Measurements from ENCODE around the gene ADAMTS2. TPM values are rescaled to one million over a fixed set of nuclear protein-coding genes. Genes with fewer than 3 reads are reported as not detected.

The ADAMTS2 gene
- total and polyA plus RNA-seq, 2 of the 8 experiments (the other 6 are each of a cell fraction or from before 2014, with no cell fraction given): 6.6 to 7.3 TPM

- H2BK15ac ChIP-seq (ENCODE audit: low read length): no peak overlapping the region
- no peak overlapping the region for H2AK5ac ChIP-seq (ENCODE audit: low read depth, low read length)
- no peaks in the 10 kb centered on the region for H3K79me2 ChIP-seq (ENCODE audit: control insufficient read depth in 1 of 2, insufficient read depth in 2 of 2, low read length in 2 of 2)
- no peaks in the 10 kb centered on the region for H3K36me3 ChIP-seq (ENCODE audit: control insufficient read depth in 2 of 4, insufficient read depth in 4 of 4, low read length in 3 of 4)
- H3K23ac ChIP-seq (ENCODE audit: insufficient read length): no peak overlapping the region
- no peaks in the 10 kb centered on the region for H4K20me1 ChIP-seq (replicated peaks in 1 of 2; ENCODE audit: control insufficient read depth in 1 of 2, insufficient read depth in 2 of 2, low read length in 2 of 2)
- no peak overlapping the region for H2BK120ac ChIP-seq (replicated peaks; ENCODE audit: low read depth, low read length)
- no peak overlapping the region for H3K14ac ChIP-seq (ENCODE audit: insufficient read length)
- H4K5ac ChIP-seq (ENCODE audit: insufficient read length, low read depth, low read length): no peak overlapping the region
- no peak overlapping the region for H3K4me3 ChIP-seq (ENCODE audit: extremely low read depth in 1 of 4, insufficient read depth in 2 of 4, low read depth in 3 of 4, low read length in 4 of 4)
- H2BK20ac ChIP-seq (ENCODE audit: low read length): no peak overlapping the region
- no peak overlapping the region for H2BK12ac ChIP-seq (ENCODE audit: low read depth, low read length)
- no peaks in the 10 kb centered on the region for H3K4me1 ChIP-seq (replicated peaks in 1 of 4; ENCODE audit: control insufficient read depth in 3 of 4, insufficient read depth in 4 of 4, low read length in 3 of 4)
- H2AFZ ChIP-seq (ENCODE audit: low read length): no peak overlapping the region
- no peaks in the 10 kb centered on the region for H3K27me3 ChIP-seq (replicated peaks in 1 of 4; ENCODE audit: control insufficient read depth in 3 of 4, extremely low read depth in 1 of 4, insufficient read depth in 3 of 4, low read length in 3 of 4)
- H3K18ac ChIP-seq (ENCODE audit: extremely low read depth, low read length): no peak overlapping the region
- H3K4me2 ChIP-seq (ENCODE audit: insufficient read depth in 1 of 2, low read depth in 2 of 2, low read length in 2 of 2): no peak overlapping the region
- no peak for TF ChIP-seq TAF7 (optimal IDR thresholded peaks at IDR 0.05; ENCODE audit: borderline replicate concordance, low read depth, low read length)
- no peak for TF ChIP-seq SAP30 (IDR thresholded peaks at IDR 0.05; ENCODE audit: insufficient read depth, insufficient replicate concordance, low read length)
- TF ChIP-seq RNF2 (IDR thresholded peaks at IDR 0.05; ENCODE audit: borderline replicate concordance, low read depth, low read length, missing control alignments, poor library complexity, severe bottlenecking): no peak
- no peak for TF ChIP-seq RFX5 (IDR thresholded peaks at IDR 0.05; ENCODE audit: borderline replicate concordance, low read depth, low read length)
- TF ChIP-seq CHD1 (IDR thresholded peaks at IDR 0.05; ENCODE audit: low read depth, low read length): no peak
- no peak for TF ChIP-seq TCF12 (IDR thresholded peaks at IDR 0.05; ENCODE audit: low read depth, low read length)
- no peak for TF ChIP-seq POLR2A (IDR thresholded peaks at IDR 0.05; ENCODE audit: control extremely low read depth in 1 of 2, low read depth in 2 of 2, low read length in 2 of 2)
- no peak for TF ChIP-seq POU5F1 (IDR thresholded peaks at IDR 0.05; ENCODE audit: low read depth, low read length)
- no peak for TF ChIP-seq GABPA (IDR thresholded peaks at IDR 0.05; ENCODE audit: borderline replicate concordance, insufficient read depth, low read length)
- no peaks in the 10 kb centered on the region; the same call in 1 of the 2 replicates for H3K23me2 ChIP-seq (ENCODE audit: low read depth, low read length)
- H3K56ac ChIP-seq (replicated peaks; ENCODE audit: insufficient read length, low read depth, low read length): no peak overlapping the region
- H4K91ac ChIP-seq (replicated peaks; ENCODE audit: insufficient read length, low read length): no peak overlapping the region
- H2BK5ac ChIP-seq (ENCODE audit: low read depth, low read length): no peak overlapping the region
- H3K27ac ChIP-seq (ENCODE audit: low read depth, low read length): no peak overlapping the region
- WGBS, 2 experiments (ENCODE audit: extremely low coverage in 1 of 2, insufficient coverage in 1 of 2, insufficient read length in 1 of 2, insufficient replicate concordance in 2 of 2, low coverage in 1 of 2, low lambda C conversion rate in 2 of 2, missing lambda C conversion rate in 1 of 2): 86% methylated on average over 3 of the region's 5 CpGs; no CpG with 5 or more reads in 1 of the 2 experiments
- H3K79me1 ChIP-seq (ENCODE audit: low read depth, low read length): no peaks in the 10 kb centered on the region
- DNase-seq (ENCODE audit: low read depth in 1 of 2, low spot score in 2 of 2) (no peak), FAIRE-seq (no peak)
- ChIA-PET CTCF (ENCODE audit: partially characterized antibody) (no interaction called here), POLR2A (ENCODE audit: partially characterized antibody) (no interaction called here)
- H3K4ac ChIP-seq (replicated peaks; ENCODE audit: insufficient read length, low read depth, low read length): no peak overlapping the region
- peaks cover 61 to 78% of the 10 kb centered on the region in 2 experiments for H3K9me3 ChIP-seq (ENCODE audit: insufficient read depth in 2 of 2, low read depth in 1 of 2, low read length in 1 of 2)
- H3K9ac ChIP-seq (replicated peaks in 1 of 4; ENCODE audit: extremely low read depth in 1 of 4, low read depth in 3 of 4, low read length in 3 of 4): no peak overlapping the region
- H4K8ac ChIP-seq (ENCODE audit: extremely low read depth, insufficient read depth, low read length): no peak overlapping the region
Measured at GRCh38 chr5:179115307-179115706, 230.0 kb downstream of the ADAMTS2 start.
